HEK293T (cell line): ENCODE results near the gene CCDC142.

Experiments
- CTCF ChIA-PET: fragments of 350-600 bp; formaldehyde crosslinking; extraction: SDS; loops from one replicate; lab custom pipeline; 2021; ENCODE audit warnings: antibody characterized with exemption, inconsistent platforms; lab: Yijun Ruan, JAX
- POLR2A ChIA-PET: fragments of 350-600 bp; formaldehyde crosslinking; extraction: SDS; loops from one replicate; lab custom pipeline; 2020; ENCODE audit warnings: antibody characterized with exemption, inconsistent platforms; lab: Yijun Ruan, JAX
- DNase-seq: peaks from one replicate; pipeline ENCODE4 v3.0.0; 2012; ENCODE audit warnings: mixed read lengths; ENCODE audit errors: extremely low spot score
- ARNT ChIP-seq: fragments of 450-650 bp; IDR thresholded peaks from 2 replicates; pipeline ENCODE4 v1.6.1; 2017; ENCODE audit warnings: mild to moderate bottlenecking
- BHLHE40 ChIP-seq: fragments of 450-650 bp; IDR thresholded peaks from 2 replicates; pipeline ENCODE4 v1.6.1; 2016; ENCODE audit warnings: mild to moderate bottlenecking, moderate library complexity, borderline replicate concordance
- CTBP1 ChIP-seq: fragments of 450-650 bp; IDR thresholded peaks from 2 replicates; pipeline ENCODE4 v1.6.1; 2016; ENCODE audit warnings: borderline replicate concordance
- ELF4 ChIP-seq: fragments of 450-650 bp; IDR thresholded peaks from 2 replicates; pipeline ENCODE4 v1.6.1; 2017; ENCODE audit warnings: antibody characterized with exemption
- FOXA1 ChIP-seq: fragments of 450-650 bp; IDR thresholded peaks from 2 replicates; pipeline ENCODE4 v1.6.1; 2016; ENCODE audit warnings: mild to moderate bottlenecking
- FOXK2 ChIP-seq: fragments of 450-650 bp; IDR thresholded peaks from 2 replicates; pipeline ENCODE4 v1.6.1; 2016; ENCODE audit warnings: mild to moderate bottlenecking
- FOXM1 ChIP-seq: fragments of 450-650 bp; IDR thresholded peaks from 2 replicates; pipeline ENCODE4 v1.6.1; 2017; ENCODE audit warnings: mild to moderate bottlenecking, borderline replicate concordance
- HDGF ChIP-seq: fragments of 450-650 bp; IDR thresholded peaks from 2 replicates; pipeline ENCODE4 v1.6.1; 2017; ENCODE audit warnings: antibody characterized with exemption, borderline replicate concordance
- L3MBTL2 ChIP-seq: fragments of 450-650 bp; conservative IDR thresholded peaks from 2 replicates; pipeline ENCODE4 v1.6.1; 2016; ENCODE audit warnings: mild to moderate bottlenecking
- LEF1 ChIP-seq: fragments of 450-650 bp; IDR thresholded peaks from 2 replicates; pipeline ENCODE4 v1.6.1; 2017; ENCODE audit warnings: mild to moderate bottlenecking, borderline replicate concordance
- NFRKB ChIP-seq: fragments of 450-650 bp; IDR thresholded peaks from 2 replicates; pipeline ENCODE4 v1.6.1; 2016; ENCODE audit warnings: mild to moderate bottlenecking, moderate library complexity
- PKNOX1 ChIP-seq: fragments of 450-650 bp; IDR thresholded peaks from 2 replicates; pipeline ENCODE4 v1.6.1; 2016
- SP1 ChIP-seq: fragments of 450-650 bp; IDR thresholded peaks from 2 replicates; pipeline ENCODE4 v1.6.1; 2017
- SUZ12 ChIP-seq: fragments of 450-650 bp; IDR thresholded peaks from 2 replicates; pipeline ENCODE4 v1.6.1; 2016; ENCODE audit warnings: mild to moderate bottlenecking
- TARDBP ChIP-seq: fragments of 450-650 bp; IDR thresholded peaks from 2 replicates; pipeline ENCODE4 v1.6.1; 2016
- ZNF384 ChIP-seq: fragments of 450-650 bp; IDR thresholded peaks from 2 replicates; pipeline ENCODE4 v1.6.1; 2016

The CCDC142 gene

DNA sequence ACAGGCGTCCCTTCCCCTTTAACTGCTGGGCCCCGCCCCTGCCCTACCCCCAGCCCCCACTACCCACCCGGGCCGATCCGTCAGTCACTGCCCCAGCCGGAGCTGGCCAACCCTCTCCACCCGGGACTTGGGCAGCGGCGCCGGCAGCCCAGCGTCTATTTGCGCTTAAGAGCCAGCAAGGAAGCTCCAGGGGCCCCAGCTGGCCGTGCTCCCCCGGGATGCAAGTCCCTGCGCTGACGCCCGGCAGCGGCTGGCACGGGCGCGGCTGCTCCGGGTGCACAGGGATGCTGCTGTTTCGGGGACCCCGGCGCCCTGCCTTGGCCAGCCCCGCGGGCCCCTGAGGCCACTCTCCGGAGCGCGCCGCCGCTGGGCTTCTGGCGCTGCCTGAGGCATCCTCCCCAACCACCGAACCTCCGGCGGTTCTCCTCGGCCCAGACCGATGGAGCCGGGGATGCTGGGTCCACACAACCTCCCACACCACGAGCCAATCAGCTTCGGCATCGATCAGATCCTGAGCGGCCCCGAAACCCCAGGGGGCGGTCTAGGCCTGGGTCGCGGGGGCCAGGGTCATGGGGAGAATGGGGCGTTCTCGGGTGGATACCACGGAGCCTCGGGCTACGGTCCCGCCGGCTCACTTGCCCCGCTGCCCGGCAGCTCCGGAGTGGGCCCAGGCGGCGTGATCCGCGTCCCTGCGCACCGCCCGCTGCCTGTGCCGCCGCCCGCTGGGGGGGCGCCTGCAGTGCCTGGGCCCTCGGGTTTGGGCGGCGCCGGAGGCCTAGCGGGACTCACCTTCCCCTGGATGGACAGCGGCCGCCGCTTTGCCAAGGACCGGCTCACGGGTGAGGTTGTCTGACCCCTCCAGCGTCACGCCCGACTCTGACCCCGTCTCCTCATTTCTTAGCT lies 31.8 kb upstream of the CCDC142 start, which contains the start of gene TLX2:
Gene TLX2, plus strand, starts transcription at position 83 of the 903 bp plus-strand sequence. Its CDS starts 357 bp downstream, at position 440.
- POLR2A ChIA-PET: no interaction called here
- DNase-seq: no peak
- TF ChIP-seq HDGF: no peak
- no peak for TF ChIP-seq ARNT
- TF ChIP-seq SP1: no peak
- no peak for TF ChIP-seq TARDBP
- no peak for TF ChIP-seq NFRKB
- no peak for TF ChIP-seq ZNF384
- no peak for TF ChIP-seq FOXM1
- no peak for TF ChIP-seq PKNOX1
- TF ChIP-seq FOXK2: no peak
- TF ChIP-seq LEF1: no peak
- TF ChIP-seq ELF4: no peak
- no peak for TF ChIP-seq FOXA1
- no peak for TF ChIP-seq L3MBTL2
- no peak for TF ChIP-seq CTBP1
- no peak for TF ChIP-seq BHLHE40
- no peak for TF ChIP-seq SUZ12
- CTCF ChIA-PET: no interaction called here

DNA sequence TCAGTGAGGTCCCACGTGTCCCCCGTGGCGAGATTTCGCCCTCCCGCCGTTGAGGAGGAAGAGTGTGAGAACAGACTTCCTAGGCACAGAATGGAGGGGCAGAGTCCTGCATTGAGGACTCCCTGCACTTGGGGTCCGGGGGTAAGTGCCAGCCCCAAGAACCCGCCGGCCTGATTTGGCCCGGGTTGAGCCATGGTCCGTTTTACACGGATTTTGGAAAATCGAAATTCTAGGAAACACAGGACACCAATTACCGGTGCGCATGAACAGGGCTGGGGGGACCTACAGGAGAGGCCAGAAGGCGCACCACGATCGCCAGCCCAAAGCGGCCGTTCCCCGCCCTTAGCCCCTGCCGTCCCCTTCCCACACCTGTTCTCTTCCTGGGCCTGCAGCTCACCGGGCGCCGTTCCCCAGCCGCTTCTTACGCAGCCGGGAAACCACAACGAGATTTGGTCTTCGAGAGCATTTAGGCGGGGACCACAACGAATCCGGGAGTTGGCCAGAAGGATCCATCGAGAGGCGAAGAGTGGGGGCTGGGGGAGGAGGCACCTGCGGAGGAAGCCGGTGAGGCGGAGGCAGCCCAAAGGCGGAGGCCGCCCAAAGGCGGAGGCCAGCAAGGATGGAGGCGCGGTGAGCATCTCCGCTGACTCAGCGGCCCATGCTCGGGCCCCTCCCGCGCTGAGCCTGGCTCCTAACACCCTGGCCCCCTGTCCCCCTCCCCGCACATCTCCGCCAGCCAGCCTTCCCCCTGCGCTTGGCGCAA lies 31.0 kb upstream of the CCDC142 start:
- TF ChIP-seq FOXM1 (no peak), HDGF (no peak), LEF1 (no peak), NFRKB (no peak), PKNOX1 (no peak), TARDBP (no peak), BHLHE40 (no peak), FOXK2 (no peak), ELF4 (no peak), ZNF384 (no peak), ARNT (no peak), FOXA1 (no peak), SUZ12 (no peak), SP1 (no peak), CTBP1 (no peak), L3MBTL2 (no peak)
- ChIA-PET POLR2A (interaction anchor here (1.4 kb wide), 1 partner anchor 16 kb away, joined by 4 read pairs; the partner anchor contains the start of genes AUP1 and HTRA2), CTCF (no interaction called here)
- no peak for DNase-seq

GRCh38 chr2:74512744-74513604 lies 30.2 kb upstream of the CCDC142 start:
- POLR2A ChIA-PET: interaction anchor here (1.4 kb wide), 1 partner anchor 17 kb away, joined by 4 read pairs; the partner anchor contains the start of genes AUP1 and HTRA2
- CTCF ChIA-PET: no interaction called here
- TF ChIP-seq FOXM1: no peak
- no peak for TF ChIP-seq FOXK2
- no peak for TF ChIP-seq ELF4
- TF ChIP-seq SP1: no peak
- TF ChIP-seq TARDBP: no peak
- no peak for TF ChIP-seq FOXA1
- no peak for TF ChIP-seq NFRKB
- TF ChIP-seq BHLHE40: no peak
- TF ChIP-seq HDGF: no peak
- no peak for DNase-seq

DNA sequence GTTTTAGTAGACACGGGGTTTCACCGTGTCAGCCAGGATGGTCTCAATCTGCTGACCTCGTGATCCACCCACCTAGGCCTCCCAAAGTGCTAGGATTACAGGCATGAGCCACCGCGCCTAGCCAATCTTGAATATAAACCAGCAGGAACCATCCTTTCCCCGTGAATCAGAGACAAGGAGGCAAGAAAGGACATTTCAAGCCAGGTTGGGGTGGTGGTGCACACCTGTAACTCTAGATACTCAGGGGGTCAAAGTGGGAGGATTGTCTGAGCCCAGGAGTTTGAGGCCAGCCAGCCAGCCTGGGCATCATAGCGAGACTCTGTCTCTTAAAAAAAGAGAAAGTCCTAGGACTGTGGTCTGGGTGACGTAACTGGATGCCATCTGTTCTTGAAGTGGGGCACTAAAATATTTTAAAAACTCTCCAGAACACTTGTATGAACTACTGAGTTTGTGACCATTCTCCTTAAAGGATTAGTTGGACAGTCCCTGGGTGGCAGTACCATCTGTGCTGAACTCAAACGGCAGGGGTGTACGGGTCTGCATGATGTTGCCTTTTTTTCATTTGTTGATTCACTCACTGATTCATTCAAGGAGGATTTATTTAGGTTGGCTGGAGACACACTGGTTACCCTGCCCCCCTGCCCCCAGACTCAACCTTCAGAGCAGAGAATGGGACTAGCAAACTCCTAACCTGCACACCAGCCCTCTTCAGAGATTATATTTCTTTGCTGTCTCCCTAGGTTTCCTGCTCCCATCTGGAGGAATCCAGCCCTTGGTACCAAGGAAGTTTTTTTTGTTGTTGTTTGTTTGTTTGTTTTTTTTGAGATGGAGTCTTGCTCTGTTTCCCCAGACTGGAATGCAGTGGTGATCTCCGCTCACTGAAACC lies 28.5 kb upstream of the CCDC142 start:
- ChIA-PET POLR2A (interaction anchor here (6.4 kb wide), 1 partner anchor 18 kb away, joined by 70 read pairs; the partner anchor contains the start of genes AUP1, DQX1 and HTRA2), CTCF (interaction anchor here (0.7 kb wide), 1 partner anchor 1078 kb away, joined by 5 read pairs; no protein-coding TSS in a partner anchor)
- DNase-seq: no peak
- TF ChIP-seq ELF4 (no peak), CTBP1 (no peak), SUZ12 (no peak), HDGF (no peak), ZNF384 (no peak), FOXA1 (no peak)
